Measurements from ENCODE around the gene HUNK. TPM values are rescaled to one million over a fixed set of nuclear protein-coding genes. Genes with fewer than 3 reads are reported as not detected.
"Not testable (repeated sequence)": the region's sequence is repeated elsewhere in the genome, so short reads cannot be mapped to it uniquely, and the experiment has no call there.

The HUNK gene
- 10 to 100 TPM in 1 of 10 donors, 1 to 10 TPM in 9; 5.3 to 13.4 (median 7.0) TPM for polyA plus RNA-seq (ENCODE audit: insufficient read length in 10 of 10)
- long read RNA-seq, donor 1, full-length matches to known transcripts = 1 of 1 reads
- long read RNA-seq, donor 1, partial matches to known transcripts = 0 of 1 reads
- long read RNA-seq, donor 1, other reads (novel, unspliced or antisense) = 0 of 1 reads
- long read RNA-seq, donor 2, full-length matches to known transcripts = 2 of 2 reads
- long read RNA-seq, donor 2, partial matches to known transcripts = 0 of 2 reads
- long read RNA-seq, donor 2, other reads (novel, unspliced or antisense) = 0 of 2 reads
- long read RNA-seq, donor 3 = 0 reads
- long read RNA-seq, donor 4 = 0 reads
- long read RNA-seq, donor 5, full-length matches to known transcripts = 2 of 2 reads
- long read RNA-seq, donor 5, partial matches to known transcripts = 0 of 2 reads
- long read RNA-seq, donor 5, other reads (novel, unspliced or antisense) = 0 of 2 reads
- long read RNA-seq, donor 6, full-length matches to known transcripts = 1 of 1 reads
- long read RNA-seq, donor 6, partial matches to known transcripts = 0 of 1 reads
- long read RNA-seq, donor 6, other reads (novel, unspliced or antisense) = 0 of 1 reads
- long read RNA-seq, donor 7 = 0 reads
- long read RNA-seq, donor 8, partial matches to known transcripts = 0 of 1 reads
- long read RNA-seq, donor 8, other reads (novel, unspliced or antisense) = 0 of 1 reads
- long read RNA-seq, donor 9 = 0 reads

GRCh38 chr21:31872452-31873274, at the start of gene HUNK:
Gene HUNK (plus strand): TSS chr21:31873020. CDS start chr21:31873675, 655 bp downstream.
- peak in 2 of 3 donors; percentile 78 to 92 for DNase-seq

DNA sequence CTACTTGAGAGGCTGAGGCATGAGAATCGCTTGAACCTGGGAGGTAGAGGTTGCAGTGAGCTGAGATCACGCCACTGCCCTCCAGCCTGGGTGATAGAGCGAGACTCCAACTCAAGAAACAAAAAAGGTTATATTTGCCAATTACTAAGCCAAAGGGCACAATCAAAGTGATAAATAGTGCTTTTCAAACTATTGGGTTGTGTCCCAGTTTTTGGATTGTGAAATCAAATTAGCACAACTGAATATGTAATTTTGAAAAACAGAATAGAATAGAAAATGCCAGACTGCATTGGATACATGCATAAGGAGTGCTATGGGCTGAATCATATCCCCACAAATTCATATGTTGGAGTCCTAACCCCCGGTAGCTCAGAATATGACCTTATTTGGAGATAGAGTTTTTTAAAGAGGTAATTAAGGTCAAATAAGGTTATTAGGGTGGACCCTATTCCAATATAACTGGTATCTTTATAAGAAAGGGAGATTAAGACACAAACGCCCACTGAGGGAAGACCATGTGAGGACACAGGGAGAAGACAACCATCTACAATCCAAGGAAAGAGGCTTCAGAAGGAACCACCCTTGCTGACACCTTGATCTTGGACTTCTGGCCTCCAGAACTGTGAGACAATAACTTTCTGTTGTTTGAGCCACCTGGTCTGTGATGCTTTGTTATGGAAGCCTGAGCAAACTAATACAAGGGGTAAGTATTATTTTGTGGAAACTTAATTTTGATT, 42.9 kb upstream of the HUNK start:
- DNase-seq = no peak

DNA sequence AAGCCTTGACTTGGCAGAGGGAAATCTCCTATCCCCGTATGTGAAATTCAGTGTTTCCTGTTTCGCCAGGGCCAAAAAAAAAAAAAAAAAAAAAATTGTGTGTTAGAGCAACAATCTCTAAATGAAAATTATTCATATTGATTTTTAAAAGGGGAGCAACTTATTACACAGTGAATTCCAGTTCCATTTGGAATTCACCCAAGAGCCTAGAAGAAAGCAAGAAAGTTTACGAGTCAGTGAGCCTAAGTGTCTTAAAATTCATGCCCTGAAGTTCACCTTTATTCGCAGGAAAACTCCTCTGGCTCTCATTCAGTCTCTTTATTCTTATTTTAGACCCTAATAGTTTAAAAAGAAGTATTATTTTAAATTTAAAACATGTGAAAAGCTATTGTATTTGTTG, 42.1 kb upstream of the HUNK start:
- peak; percentile 6 to 66 (median 40) for DNase-seq

GRCh38 chr21:31837041-31837440, 35.8 kb upstream of the HUNK start:
- DNase-seq = no peak

DNA sequence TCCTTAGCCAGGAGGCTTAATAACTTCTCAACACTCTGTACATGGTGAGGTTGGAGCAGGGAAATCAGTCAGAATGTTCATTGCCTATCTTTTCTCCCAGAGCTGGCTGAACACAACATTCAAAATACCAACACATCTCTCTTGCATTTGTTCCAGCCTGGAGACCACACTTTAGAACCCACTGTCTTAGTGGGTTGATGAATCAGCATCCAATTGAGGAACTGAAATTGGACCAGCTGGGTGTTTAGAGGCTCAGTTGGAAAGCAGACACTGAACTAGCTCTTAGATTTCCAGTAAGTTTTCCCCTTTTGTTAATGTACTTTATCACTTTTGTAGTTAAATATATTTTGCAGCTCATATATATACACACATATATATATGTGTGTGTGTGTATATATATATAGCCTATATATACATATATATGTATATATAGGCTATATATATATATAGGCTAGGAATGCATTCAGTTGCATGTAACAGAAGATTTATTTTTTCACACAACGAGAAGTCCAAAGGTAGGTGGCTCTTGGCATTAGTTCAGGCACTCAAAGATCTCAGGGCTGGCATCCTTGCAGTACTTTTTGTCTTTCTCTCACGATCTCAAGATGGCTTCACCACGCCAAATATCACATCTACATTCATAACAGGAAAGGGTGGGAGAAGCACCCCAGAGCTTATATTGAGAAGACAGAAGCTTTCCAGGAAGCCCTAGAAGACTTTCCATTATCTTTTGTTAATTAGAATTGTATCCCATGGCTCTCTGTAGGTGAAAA, 35.0 kb upstream of the HUNK start:
- DNase-seq = no peak

DNA sequence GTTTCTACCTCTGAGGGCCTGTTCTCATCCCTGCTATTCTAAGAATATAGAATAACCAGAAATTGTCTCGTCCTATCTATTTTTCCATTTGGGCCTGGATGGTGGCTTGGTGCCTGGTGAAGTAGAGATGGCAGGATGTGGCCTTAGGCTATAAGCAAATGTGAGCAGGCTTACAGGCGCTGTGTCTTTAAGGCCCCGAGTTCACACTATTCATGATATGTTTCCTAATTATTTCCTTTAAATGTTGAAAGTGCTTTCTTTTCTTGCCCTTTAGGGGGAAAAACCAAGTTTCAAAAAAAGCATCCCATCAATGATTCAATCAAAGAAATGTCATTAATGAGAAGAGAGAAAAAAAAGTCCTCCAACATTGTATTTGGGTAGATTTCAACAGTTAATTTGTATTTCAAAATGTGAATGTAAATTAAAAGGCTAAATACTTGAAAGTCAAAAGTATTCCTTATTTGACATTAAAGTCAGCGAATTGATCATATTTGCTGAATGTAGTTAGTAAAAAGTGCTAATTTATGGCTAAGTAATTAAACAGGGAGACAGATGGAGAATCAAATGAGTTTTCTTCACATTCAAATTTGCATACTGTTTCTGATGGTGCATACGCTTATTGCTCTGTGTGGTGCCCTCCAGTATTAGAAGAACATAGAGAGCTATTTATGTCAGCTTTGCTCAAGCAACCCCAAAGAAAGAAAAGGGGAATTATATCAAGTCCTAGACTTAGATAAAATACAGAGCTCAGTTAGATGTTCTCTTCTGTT, 34.0 kb upstream of the HUNK start:
- DNase-seq = no peak

- no peak for DNase-seq
Measured at GRCh38 chr21:31844206-31844605, 28.6 kb upstream of the HUNK start.

DNA sequence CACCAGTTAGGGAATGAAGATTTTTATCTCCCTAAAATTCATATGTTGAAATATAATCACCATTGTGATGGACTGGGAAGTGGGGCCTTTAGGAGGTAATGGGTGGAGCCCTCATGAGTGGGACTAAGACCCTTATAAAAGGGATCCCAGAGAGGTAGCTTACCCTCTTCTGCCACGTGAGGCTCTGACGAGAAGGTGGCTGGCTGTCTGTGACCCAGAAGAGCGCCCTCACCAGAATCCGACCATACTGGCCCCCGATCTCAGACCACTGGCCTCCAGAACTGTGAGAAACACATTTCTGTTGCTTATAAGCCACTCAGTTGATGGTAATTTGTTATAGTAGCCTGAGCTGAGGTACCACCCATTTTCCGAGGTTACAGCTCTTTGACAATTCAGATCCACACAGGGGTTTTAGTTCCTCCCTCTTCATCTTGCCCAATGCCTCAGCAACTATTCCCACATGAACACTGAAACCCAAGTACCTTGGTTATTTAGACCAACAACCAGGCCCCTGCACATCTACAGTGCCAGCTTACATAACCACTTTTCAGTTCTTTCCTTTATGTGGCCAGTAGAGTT, 27.6 kb upstream of the HUNK start:
- DNase-seq = no peak

GRCh38 chr21:31846690-31847089, 26.1 kb upstream of the HUNK start:
- peak in 2 of 3 donors; percentile 35 to 62 for DNase-seq

DNA sequence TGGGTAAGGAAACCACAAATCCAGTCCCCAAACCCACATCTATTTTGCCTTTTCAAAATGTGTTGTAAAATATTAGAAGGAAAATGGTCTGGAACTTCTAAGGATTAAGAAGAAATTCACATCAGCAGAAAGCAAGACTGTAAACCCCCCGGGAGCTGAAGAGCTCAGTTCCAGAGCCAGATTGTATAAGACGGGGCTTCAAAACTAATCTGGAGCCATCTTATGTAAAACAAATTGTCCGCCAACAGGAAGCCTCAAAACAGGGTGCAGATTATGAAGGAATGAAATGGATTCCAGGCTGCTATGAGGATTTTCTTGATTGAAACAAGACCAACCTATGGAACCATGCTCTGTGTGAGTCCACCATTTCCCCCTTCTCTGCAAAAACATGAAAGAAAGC, 25.1 kb upstream of the HUNK start:
- peak in 1 of 3 donors; percentile 27 for DNase-seq

DNA sequence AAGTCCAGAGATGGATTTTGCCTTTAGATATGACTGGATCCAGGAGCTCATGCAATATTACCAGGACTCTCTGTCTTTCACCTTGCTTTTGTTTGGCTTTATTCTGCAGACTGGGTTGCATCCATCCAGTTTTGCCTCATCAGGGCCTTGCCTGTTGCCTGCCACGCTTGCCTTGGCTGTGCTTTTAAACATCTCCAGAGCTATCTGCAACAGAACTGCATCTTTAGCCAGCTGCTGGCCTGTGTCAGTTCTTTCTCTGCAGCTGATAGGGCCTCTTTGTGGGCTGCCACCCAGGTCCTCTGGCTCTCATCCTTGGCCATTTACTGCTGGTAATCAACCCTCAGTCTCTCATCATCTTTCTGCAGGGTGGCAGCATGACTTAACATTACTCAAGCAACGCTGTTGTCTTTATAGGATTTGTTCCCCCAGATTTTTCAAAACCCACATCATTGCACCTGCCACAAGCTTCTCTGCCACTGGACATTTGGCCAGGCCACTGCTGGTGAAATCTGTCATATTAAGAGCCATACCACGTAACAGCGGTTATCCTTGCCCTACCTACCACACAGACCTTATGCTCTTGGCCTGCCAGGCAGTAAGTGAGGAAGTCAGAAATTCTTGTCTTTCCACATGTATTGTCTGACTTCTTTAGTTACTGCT, 24.4 kb upstream of the HUNK start:
- no peak for DNase-seq

DNA sequence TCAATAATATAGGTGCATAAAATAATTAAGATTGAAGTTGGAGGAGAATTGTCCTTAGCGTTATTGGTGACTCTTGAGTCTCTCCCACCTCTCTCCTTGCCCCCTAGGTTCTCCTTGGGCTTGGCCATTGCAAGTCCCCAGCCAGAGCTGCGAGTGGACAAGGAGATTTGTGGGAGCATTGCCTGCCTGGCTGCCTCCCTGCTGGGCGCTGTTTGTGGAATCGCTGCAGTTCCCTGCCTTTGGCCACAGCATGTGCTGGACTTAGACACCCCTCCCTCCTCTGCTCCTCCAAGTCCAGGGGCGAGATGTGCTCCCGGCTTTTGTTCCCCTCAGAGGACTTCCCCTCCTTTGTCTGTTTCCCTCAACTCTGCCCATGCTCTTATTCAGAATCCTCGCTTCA, 21.9 kb upstream of the HUNK start:
- DNase-seq = no peak

DNA sequence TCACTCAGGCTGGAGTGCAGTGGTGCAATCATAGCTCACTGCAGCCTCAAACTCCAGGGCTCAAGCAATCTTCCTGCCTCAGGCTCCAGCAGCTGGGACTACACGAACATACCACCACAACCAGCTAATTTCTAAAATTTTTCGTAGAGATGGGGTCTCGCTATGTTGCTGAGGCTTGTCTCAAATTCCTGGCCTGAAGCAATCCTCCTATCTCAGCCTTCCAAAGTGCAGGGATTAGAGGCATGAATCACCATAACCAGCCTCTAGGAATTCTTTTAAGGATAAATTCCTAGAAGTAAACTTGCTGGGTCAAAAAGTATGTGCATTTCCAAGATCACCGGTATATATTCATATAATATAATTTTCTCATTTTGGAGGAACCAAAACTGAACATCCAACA, 17.6 kb upstream of the HUNK start:
- DNase-seq = no peak

DNA sequence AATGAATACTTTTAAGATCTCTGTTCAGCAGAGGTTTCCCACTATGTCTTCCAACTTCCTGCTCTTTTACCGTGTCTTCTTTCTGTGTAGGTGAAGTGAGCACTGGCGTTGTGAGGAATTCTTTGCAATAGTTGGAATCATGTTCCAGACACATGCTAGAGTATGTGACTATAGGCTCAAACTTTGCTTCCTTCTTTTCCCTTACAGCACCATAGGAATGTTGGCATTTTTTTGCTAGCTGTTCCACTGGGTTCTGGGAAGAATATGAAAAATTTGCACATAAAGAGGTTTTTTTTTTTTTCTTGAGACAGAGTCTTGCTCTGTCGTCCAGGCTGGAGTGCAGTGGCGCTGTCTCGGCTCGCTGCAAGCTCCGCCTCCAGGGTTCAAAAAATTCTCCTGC, 15.7 kb upstream of the HUNK start:
- no peak for DNase-seq

GRCh38 chr21:31857631-31858030, 15.2 kb upstream of the HUNK start:
- not testable (repeated sequence) for DNase-seq

- DNase-seq = no peak
Measured at GRCh38 chr21:31860851-31861250, 12.0 kb upstream of the HUNK start.

DNA sequence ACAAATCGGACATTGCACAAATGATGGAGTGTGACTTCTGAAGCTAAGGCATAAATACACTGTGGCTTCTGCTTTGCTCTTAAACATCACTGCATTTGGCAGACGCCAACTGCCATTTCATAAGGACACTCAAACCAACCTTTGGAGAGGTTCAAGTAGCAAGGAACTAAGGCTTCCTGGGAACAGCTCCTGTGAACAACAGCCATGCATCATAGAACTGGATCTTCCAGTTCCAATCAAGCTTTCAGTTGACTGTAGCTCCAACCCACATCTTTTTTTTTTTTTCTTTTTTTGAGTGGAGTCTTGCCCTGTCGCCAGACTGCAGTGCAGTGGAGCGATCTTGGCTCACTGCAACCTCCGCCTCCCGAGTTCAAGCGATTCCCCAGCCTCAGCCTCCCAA, 10.7 kb upstream of the HUNK start:
- DNase-seq = no peak

DNA sequence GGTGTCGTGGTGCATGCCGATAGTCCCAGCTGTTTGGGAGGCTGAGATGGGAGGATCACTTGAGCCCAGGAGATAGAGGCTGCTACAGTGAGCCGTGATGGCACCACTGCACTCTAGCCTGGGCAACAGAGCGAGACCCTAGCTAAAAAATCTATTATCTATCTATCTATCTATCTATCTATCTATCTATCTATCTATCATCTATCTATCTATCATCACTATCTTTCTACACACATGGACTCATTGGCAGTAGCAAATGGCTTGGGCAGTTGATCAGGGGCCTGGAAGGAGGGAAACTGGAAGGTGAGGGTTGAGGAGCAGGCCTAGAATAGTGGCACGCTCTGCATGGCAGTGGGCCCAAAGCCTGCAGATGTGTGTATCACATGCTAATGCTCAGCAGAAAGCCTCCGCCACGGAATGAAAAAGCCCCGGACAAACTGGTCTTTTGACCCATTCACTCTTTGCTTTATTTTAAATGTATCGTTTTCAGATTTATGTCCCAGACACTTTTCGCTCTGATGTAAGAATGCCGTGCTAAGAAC, 7.3 kb upstream of the HUNK start:
- DNase-seq = no peak

GRCh38 chr21:31866077-31866511, 6.7 kb upstream of the HUNK start:
- peak; percentile 70 to 88 (median 85) for DNase-seq
